NAMALWA (cell line): ENCODE data around the gene BCL2A1.
"Not testable (repeated sequence)": the region's sequence is repeated elsewhere in the genome, so short reads cannot be mapped to it uniquely, and the experiment has no call there.

Source experiments
- DNase-seq: peaks from one replicate; pipeline ENCODE4 v3.0.0-alpha.2; 2015; ENCODE audit warnings: low spot score

BCL2A1 gene

DNA sequence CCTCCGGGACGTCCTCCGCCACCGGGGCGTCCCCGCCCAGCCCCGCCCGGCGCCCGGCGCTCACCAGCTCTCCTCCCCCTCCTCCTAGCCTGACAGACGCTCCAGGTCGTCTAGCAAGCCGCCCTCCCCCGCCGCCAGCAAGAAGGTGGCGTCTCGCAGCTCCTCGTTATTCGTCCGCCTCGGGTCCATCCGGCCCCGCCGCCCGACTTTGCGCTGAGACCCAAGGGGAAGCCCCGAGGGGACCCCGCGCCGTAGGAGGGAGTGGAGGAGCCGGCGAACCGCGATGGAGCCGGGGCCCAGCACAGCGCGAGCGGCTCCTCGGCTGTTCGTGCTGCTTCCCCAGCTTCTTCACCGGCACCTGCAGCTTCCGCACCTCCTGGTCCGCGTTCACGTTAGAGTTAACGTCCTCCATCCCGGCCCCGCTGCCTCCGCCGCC lies 47.9 kb downstream of the BCL2A1 start:
- DNase-seq = peak; percentile 72

DNA sequence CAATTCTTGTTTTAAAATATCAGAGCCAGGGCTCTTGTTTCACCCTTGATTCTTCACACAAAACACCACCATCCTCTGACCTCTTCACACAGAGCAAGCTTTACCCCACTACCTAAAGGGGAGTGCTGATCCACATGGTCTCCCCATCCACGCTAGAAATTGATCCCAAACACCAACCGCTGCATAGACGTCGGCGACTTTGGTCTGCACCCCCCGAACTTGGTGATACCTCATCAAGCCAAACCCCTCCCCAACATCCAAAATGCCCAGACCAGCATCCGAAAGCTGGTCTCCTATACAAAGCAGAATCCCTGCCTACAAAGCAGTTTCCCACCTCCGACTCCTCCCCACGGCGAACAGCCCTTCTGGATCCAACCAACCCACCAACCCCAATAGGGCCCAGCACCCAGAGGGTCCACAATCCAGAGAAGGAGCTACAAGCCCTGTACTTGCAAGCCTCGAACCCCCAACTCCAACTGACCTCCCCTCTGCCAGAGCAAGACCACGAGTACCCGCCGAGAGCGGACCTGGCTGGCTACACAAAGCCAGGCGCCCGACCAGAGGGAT lies 48.4 kb downstream of the BCL2A1 start:
- DNase-seq = no peak

- DNase-seq = no peak
Observed at GRCh38 chr15:79919749-79920511, 51.1 kb downstream of the BCL2A1 start.

DNA sequence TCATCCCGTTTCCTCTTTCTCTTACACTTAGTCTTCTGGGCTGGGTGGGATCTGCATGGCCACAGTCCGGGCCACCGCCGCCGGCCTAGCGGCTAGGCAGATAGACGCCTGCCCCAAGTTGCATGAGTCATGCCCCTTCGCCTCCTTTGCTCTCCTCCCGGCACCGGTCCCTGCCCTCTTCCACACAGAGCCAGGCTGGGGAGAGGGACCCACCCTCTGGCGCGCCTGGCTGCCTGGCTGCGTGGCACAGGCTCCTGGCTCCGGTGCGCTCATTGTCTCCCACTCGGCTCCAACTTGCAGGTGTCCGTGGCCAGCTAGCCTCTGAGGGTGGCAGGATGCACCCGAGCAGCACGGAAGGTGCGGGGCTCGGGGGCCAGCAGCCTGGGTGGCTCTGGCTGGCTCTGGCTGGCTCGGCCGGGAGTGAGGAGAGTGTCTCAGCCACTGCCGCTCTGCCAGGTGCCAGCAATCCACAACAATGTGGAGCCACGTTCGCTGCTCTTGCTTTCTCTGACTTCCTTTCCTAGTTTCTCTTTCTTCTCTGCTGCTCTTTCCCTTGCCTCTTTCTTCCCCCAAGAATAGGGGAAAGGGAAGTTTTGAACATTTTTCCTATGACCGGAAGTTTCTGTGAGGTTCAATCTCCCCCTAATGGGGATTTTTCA lies 51.8 kb downstream of the BCL2A1 start:
- no peak for DNase-seq

- DNase-seq = no peak
Observed at GRCh38 chr15:79918278-79918677, 52.7 kb downstream of the BCL2A1 start.

DNA sequence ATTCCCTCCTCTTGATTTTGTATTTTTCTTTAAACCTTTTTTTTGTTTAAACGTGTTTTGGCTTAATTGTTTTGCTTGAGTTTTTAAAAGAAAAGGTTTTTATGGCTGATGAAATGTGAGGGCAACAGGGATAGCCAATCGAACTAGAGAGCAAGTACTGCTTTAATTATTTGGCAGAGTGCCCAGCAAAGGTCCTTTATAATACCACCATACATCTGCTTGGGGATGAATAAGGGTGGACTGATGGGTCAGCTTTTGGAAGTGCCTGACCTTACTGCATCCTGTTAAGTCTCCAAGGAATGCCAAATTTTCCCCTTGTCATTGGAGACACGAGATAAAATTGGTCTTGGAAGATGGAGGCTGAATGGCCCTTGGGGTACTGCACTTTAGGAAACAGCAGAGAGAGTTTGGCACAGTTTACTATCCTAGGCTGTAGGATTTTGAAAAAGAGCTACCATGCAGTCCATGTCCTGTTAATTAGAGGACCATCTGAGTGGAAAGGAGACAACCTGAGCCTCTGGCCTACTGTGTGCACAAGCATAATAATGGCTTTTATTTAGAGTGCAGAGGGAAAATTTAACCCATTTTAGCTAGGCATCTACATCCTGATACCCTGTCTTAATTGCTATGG lies 54.4 kb downstream of the BCL2A1 start:
- no peak for DNase-seq

- not testable (repeated sequence) for DNase-seq
Observed at GRCh38 chr15:79915776-79916501, 55.1 kb downstream of the BCL2A1 start.

DNA sequence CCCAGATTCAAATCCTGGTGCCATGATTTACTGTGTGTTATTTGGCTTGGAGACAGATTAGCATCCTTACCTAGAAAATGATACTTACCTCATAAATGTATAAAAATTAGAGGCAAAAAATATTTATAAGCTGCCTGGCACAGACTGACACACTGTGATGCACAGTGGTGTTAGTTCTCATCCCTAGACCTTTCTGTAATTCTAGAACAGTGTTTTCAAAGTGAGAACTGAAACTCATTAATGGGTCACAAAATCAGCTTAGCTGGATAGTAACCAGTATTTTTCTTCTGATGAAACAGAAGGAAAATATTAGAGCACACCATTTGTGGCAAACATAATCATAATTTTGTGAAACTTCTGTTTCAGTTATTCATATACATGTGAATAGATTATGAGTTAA lies 56.3 kb downstream of the BCL2A1 start:
- no peak for DNase-seq
